ENCODE data around the gene USP31.

USP31 gene

GRCh38 chr16:23132775-23133463 lies 16.3 kb downstream of the USP31 start:
- DNase-seq (ENCODE audit: extremely low spot score): no peak
- ChIA-PET POLR2A (no interaction called here), CTCF (interaction anchor here (1.0 kb wide), 3 partner anchors 10 to 301 kb away, joined by 3 to 4 read pairs (median 3); no protein-coding TSS in a partner anchor)
- TF ChIP-seq CTCF (IDR thresholded peaks at IDR 0.05; ENCODE audit: control extremely low read depth, extremely low read depth, low read depth, missing control alignments): no peak

- ChIA-PET CTCF (interaction anchor here (1.0 to 1.5 kb wide), 5 partner anchors 10 to 302 kb away, joined by 3 to 4 read pairs (median 3); no protein-coding TSS in a partner anchor), POLR2A (no interaction called here)
- TF ChIP-seq CTCF (IDR thresholded peaks at IDR 0.05; ENCODE audit: control extremely low read depth, extremely low read depth, low read depth, missing control alignments): no peak
- DNase-seq (ENCODE audit: extremely low spot score): no peak
These were observed 17.2 kb downstream of the USP31 start for GRCh38 chr16:23131931-23132621.

GRCh38 chr16:23131436-23131835 lies 17.8 kb downstream of the USP31 start:
- ChIA-PET CTCF (interaction anchor here (1.3 to 1.5 kb wide), 2 partner anchors 11 to 15 kb away, joined by 3 to 4 read pairs; no protein-coding TSS in a partner anchor), POLR2A (no interaction called here)
- TF ChIP-seq CTCF (IDR thresholded peaks at IDR 0.05; ENCODE audit: control extremely low read depth, extremely low read depth, low read depth, missing control alignments): no peak
- DNase-seq (ENCODE audit: extremely low spot score): no peak

- CTCF ChIA-PET: interaction anchor here (1.3 to 1.5 kb wide), 2 partner anchors 11 to 16 kb away, joined by 3 to 4 read pairs; no protein-coding TSS in a partner anchor
- POLR2A ChIA-PET: no interaction called here
- no peak for TF ChIP-seq CTCF (IDR thresholded peaks at IDR 0.05; ENCODE audit: control extremely low read depth, extremely low read depth, low read depth, missing control alignments)
- no peak for DNase-seq (ENCODE audit: extremely low spot score)
These were observed 18.2 kb downstream of the USP31 start for GRCh38 chr16:23131036-23131435.

GRCh38 chr16:23129686-23130085 lies 19.6 kb downstream of the USP31 start:
- TF ChIP-seq CTCF (IDR thresholded peaks at IDR 0.05; ENCODE audit: control extremely low read depth, extremely low read depth, low read depth, missing control alignments): no peak
- ChIA-PET POLR2A (no interaction called here), CTCF (interaction anchor here (1.1 kb wide), 1 partner anchor 12 kb away, joined by 4 read pairs; no protein-coding TSS in a partner anchor)
- DNase-seq (ENCODE audit: extremely low spot score): no peak

- DNase-seq (ENCODE audit: extremely low spot score): no peak
- CTCF ChIA-PET: interaction anchor here (1.0 kb wide), 1 partner anchor 307 kb away, joined by 3 read pairs; no protein-coding TSS in a partner anchor
- no peak for TF ChIP-seq CTCF (IDR thresholded peaks at IDR 0.05; ENCODE audit: control extremely low read depth, extremely low read depth, low read depth, missing control alignments)
- POLR2A ChIA-PET: no interaction called here
These were observed 21.2 kb downstream of the USP31 start for GRCh38 chr16:23128056-23128455.
